Stimulated activated CD8-positive, alpha-beta memory T cell treated with anti-CD3 and anti-CD28 coated beads, Interleukin-15, amount 100 ng/mL, for 48 hours (primary cell): ENCODE measurements around the gene RIN2.
"Not testable (repeated sequence)": the region's sequence is repeated elsewhere in the genome, so short reads cannot be mapped to it uniquely, and the experiment has no call there.

ENCODE experiments used
- DNase-seq, 2 donors: peaks; one replicate each; pipeline ENCODE4 v3.0.0-alpha.2; 2020; ENCODE audit warnings: low read depth in 2 of 2

The RIN2 gene

DNA sequence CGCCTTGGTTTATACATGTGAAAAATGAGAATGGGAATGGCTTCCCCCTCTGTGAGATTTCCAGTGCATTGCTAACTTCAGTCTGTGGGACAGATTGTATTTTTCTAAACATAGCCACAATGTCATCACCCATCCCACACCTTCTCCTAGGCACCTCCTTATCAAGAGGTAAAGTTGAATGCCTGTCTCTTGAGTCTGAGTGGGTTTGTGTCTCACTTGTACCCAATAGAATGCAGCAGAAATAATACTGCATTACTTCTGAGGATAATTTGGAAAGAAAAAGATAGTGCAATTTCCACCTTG lies 27.9 kb downstream of the RIN2 start:
- DNase-seq, result no peak

GRCh38 chr20:19786311-19786710 lies 28.3 kb downstream of the RIN2 start:
- no peak for DNase-seq

- DNase-seq, result no peak
These were observed 29.3 kb downstream of the RIN2 start for GRCh38 chr20:19787366-19787765.

DNA sequence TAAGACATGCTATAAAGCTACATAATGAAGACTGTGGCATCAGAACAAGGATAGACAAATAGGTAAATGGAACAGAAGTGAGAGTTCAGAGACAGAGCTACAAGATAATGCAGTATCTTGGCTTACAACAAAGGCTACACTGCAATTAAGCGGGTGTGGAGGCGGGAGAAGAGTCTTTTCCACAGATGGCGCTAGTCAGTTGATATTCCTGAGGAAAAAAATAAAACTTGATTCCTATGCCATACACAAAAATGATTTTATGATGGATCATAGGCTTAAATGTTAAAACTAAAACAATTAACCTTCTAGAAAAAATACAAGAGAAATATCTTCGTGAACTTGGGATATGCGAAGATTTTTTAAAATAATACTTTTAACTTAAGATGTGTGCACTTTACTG lies 31.0 kb downstream of the RIN2 start:
- DNase-seq, result no peak

DNA sequence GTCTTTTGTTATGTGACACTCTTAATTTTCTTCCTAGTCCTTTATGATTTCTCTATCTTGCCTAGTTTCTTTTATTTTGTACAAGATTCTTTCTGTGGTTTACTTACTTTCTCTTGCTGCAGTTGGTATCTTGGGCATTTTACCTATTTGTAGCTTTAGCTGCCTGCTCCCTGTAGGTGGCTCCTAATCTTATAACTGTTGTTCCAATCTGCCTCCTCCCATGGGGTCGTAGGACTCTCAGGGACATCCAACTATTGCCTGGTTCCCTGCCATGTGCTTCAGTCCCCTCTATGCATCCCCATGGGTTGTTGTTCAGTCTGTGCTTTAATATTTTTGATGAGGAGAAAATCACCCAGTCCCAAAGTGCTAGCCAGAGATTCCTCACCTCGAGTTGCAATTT lies 31.4 kb downstream of the RIN2 start:
- DNase-seq, result no peak

DNA sequence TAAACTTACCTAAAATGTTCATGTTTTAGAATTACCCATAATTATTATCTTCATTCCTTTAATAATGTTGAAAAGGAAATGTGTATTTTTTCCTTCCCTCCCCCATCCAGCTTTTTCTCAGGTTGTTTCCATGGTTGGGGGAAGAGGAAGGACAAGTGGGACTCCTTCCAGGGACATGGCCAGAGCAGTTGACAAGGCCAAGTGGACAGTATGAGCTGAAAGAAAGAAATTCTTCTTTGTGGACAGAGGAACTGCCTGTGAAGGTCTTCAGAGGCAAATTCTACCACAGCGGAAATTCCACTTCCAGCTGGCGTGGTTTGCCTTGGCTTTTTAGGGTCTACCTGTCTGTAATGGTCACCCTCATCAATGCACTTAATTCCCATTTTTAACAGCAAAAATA lies 33.8 kb downstream of the RIN2 start:
- DNase-seq, result no peak

- DNase-seq, result no peak
These were observed 35.7 kb downstream of the RIN2 start for GRCh38 chr20:19793716-19794115.

GRCh38 chr20:19794941-19795340 lies 36.9 kb downstream of the RIN2 start:
- DNase-seq, result no peak

GRCh38 chr20:19799325-19799724 lies 41.3 kb downstream of the RIN2 start:
- DNase-seq, result no peak

- no peak for DNase-seq
These were observed 44.0 kb downstream of the RIN2 start for GRCh38 chr20:19802099-19802491.

GRCh38 chr20:19802492-19803158 lies 44.6 kb downstream of the RIN2 start:
- no peak for DNase-seq

GRCh38 chr20:19806276-19806675 lies 48.2 kb downstream of the RIN2 start:
- DNase-seq, result not testable (repeated sequence)

DNA sequence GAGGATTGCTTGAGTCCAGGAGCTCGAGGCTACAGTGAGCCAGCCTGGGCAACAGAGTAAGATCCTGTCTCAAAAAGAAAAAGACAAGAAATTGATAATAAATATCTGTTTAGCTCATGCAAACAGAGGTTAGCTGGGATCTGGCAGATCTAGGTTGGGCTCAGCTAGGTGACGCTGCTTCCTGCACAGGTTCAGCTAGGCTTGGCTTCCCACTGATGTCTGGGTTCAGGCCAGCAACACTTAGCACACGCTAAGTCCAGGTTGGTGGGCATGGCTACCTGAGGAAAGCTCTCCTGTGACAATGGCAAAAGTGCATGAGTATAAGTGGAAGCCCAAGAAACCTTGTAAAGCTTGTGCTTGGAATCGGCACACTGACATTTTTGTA lies 48.7 kb downstream of the RIN2 start:
- no peak for DNase-seq

DNA sequence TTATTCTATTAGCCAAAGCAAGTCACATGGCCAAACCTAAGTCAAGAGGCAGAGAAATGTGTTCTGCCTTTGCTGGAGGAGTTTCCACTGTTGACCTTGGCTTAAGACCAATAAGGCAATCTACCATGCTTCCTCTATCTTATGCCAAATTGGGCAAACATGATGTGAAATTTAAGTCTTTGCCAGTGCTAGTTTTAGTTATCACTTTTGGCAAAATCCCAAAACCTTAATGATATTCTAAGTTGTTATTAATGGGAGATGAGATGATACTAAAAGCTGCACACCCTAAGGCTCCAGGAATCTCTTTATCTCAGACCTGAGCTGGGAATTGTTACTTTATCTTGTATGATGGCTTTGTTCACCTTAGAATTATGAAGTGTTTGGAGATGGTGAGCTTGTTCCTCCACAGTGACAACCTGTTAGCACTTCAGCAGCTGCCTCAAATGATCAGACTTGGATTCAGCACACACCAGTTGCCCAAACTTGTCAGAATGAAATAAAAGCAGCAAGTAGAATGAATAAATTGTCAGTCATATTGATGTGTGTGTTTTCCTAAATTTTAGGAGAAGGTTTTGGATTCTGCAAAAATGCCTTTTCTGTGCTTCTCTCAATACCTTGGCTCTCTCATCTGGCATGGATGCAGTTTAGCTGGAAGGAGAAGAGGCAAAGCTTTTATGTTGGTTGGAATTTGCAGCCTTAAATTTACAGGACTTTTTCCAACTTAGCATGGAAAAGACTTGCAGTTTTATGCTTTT lies 49.3 kb downstream of the RIN2 start:
- no peak for DNase-seq
